Endothelial cell of umbilical vein (primary cell): ENCODE data around the gene SH3BGRL2. TPM values are rescaled to one million over a fixed set of nuclear protein-coding genes. Genes with fewer than 3 reads are reported as not detected.
"Not testable (repeated sequence)": the region's sequence is repeated elsewhere in the genome, so short reads cannot be mapped to it uniquely, and the experiment has no call there.

Experiments used
- BruUV-seq: library from RNA; stranded (reverse); fragments of 400-500 nt; replicated peaks from 2 replicates; lab custom pipeline; 2021; lab: Mats Ljungman, UMichigan
- CTCF ChIA-PET: fragments of 300-600, 350-600 bp; sonication (Branson Sonifier 250); formaldehyde crosslinking; loops from one replicate; lab custom pipeline; 2021; ENCODE audit warnings: antibody characterized with exemption, inconsistent platforms; lab: Charles Lee
- POLR2A ChIA-PET: fragments of 300-600, 350-600 bp; sonication (Branson Sonifier 250); formaldehyde crosslinking; loops from one replicate; lab custom pipeline; 2021; ENCODE audit warnings: antibody characterized with exemption, inconsistent platforms; lab: Charles Lee
- DNase-seq: peaks from one replicate; pipeline ENCODE4 v3.0.0-alpha.2; 2011; ENCODE audit warnings: low read depth, low spot score
- FAIRE-seq: peaks from 2 replicates; lab custom pipeline; 2011; peaks lifted over from hg19 to GRCh38; lab: Jason Lieb, UNC
- H2AFZ ChIP-seq: 2 replicates; pipeline ENCODE4 v1.6.0; 2012; ENCODE audit warnings: low read depth, low read length, control low read depth, inconsistent platforms
- H3K27ac ChIP-seq: 2 replicates; pipeline ENCODE4 v1.5.1; 2011; ENCODE audit warnings: low read depth, mild to moderate bottlenecking, control low read depth, low read length, moderate library complexity; ENCODE audit not compliant: insufficient read depth
- H3K27me3 ChIP-seq, 2 experiments: 2 replicates each; pipeline versions ENCODE4 v1.6.0 to v1.6.1; 2011; ENCODE audit warnings: low read length in 2 of 2, mixed read lengths in 1 of 2; ENCODE audit not compliant: control insufficient read depth in 2 of 2, insufficient read depth in 2 of 2
- H3K36me3 ChIP-seq, 2 experiments: 2 replicates in 1 of 2; 3 replicates in 1 of 2; pipeline ENCODE4 v1.5.1; 2011; ENCODE audit warnings: low read length in 2 of 2, mild to moderate bottlenecking in 1 of 2, moderate library complexity in 1 of 2; ENCODE audit not compliant: control insufficient read depth in 2 of 2, insufficient read depth in 2 of 2; ENCODE audit errors: extremely low read depth in 1 of 2
- H3K4me1 ChIP-seq: 3 replicates; pipeline ENCODE4 v1.5.1; 2011; ENCODE audit warnings: mild to moderate bottlenecking, low read length; ENCODE audit not compliant: control insufficient read depth, insufficient read depth; ENCODE audit errors: extremely low read depth
- H3K4me2 ChIP-seq: 2 replicates; pipeline ENCODE4 v1.6.1; 2011; ENCODE audit warnings: low read length, control low read depth, mixed read lengths; ENCODE audit not compliant: insufficient read depth
- H3K4me3 ChIP-seq, 3 experiments: fragments of 200-600 bp in 1 of 3; sonication (generic), shearing (Covaris generic) in 1 of 3; replicated peaks in 1 of 3; 2 replicates each; pipeline ENCODE4 v1.5.1; 2011 to 2016; ENCODE audit warnings: control low read depth in 3 of 3, low read length in 3 of 3, mild to moderate bottlenecking in 2 of 3, inconsistent platforms in 1 of 3, low read depth in 1 of 3, moderate library complexity in 1 of 3; ENCODE audit not compliant: insufficient read depth in 1 of 3
- H3K79me2 ChIP-seq: 2 replicates; pipeline ENCODE4 v1.6.0; 2012; ENCODE audit warnings: low read length, inconsistent platforms; ENCODE audit not compliant: control insufficient read depth, insufficient read depth
- H3K9ac ChIP-seq: replicated peaks from 2 replicates; pipeline ENCODE3; 2011; ENCODE audit warnings: low read length, control low read depth; ENCODE audit not compliant: insufficient read depth; ENCODE audit errors: extremely low read depth
- H3K9me1 ChIP-seq: replicated peaks from 3 replicates; pipeline ENCODE4 v1.6.0; 2011; ENCODE audit warnings: mild to moderate bottlenecking, low read length; ENCODE audit not compliant: control insufficient read depth, insufficient read depth; ENCODE audit errors: extremely low read depth
- H3K9me3 ChIP-seq: replicated peaks from 2 replicates; pipeline ENCODE4 v1.5.1; 2012; ENCODE audit warnings: low read length, inconsistent platforms; ENCODE audit not compliant: control insufficient read depth, insufficient read depth
- H4K20me1 ChIP-seq: replicated peaks from 2 replicates; pipeline ENCODE3; 2011; ENCODE audit warnings: mild to moderate bottlenecking, low read length; ENCODE audit not compliant: control insufficient read depth, insufficient read depth; ENCODE audit errors: extremely low read depth
- EZH2 ChIP-seq: IDR thresholded peaks from 2 replicates; pipeline ENCODE4 v1.6.1; 2012; ENCODE audit warnings: borderline replicate concordance, low read depth, mild to moderate bottlenecking, moderate library complexity, low read length, inconsistent platforms; ENCODE audit not compliant: severe bottlenecking
- FOS ChIP-seq: IDR thresholded peaks from 2 replicates; pipeline ENCODE4 v1.6.1; 2011; ENCODE audit warnings: mild to moderate bottlenecking, low read length, moderate library complexity, borderline replicate concordance; ENCODE audit not compliant: insufficient read depth
- JUN ChIP-seq: IDR thresholded peaks from 2 replicates; pipeline ENCODE4 v1.6.1; 2011; ENCODE audit warnings: borderline replicate concordance, low read depth; ENCODE audit not compliant: insufficient read length, insufficient read depth
- POLR2A ChIP-seq: IDR thresholded peaks from 2 replicates; pipeline ENCODE4 v1.6.1; 2012; ENCODE audit warnings: low read depth, mild to moderate bottlenecking, control low read depth, low read length
- POLR2AphosphoS5 ChIP-seq: IDR thresholded peaks from 2 replicates; pipeline ENCODE4 v1.6.1; 2012; ENCODE audit warnings: low read depth, mild to moderate bottlenecking, control low read depth, low read length, moderate library complexity; ENCODE audit not compliant: insufficient read depth
- dilution Hi-C: fragments of 300-500 bp; cut with MboI; formaldehyde crosslinking; loops from one replicate; pipeline ENCODE4 v1.15.0; 2019; ENCODE audit warnings: low sequenced_read_pairs; ENCODE audit not compliant: extremely low pct_ligation_motif_present
- intact Hi-C: fragments of 100-400 bp; cut with micrococcal nuclease; formaldehyde crosslinking; loops from one replicate; pipeline ENCODE4 v1.10.0; 2022
- polyA plus RNA-seq, 4 experiments: library from polyadenylated mRNA; depleted of rRNA in 3 of 4; stranded (reverse) in 3 of 4; unstranded in 1 of 4; fragments of >200 nt; gene quantifications; 2 replicates each; pipeline versions ENCODE4 v1.2.1 to v1.2.3, GENCODE V29; 2011 to 2012; ENCODE audit warnings: missing spikeins in 1 of 4
- total RNA-seq: library from RNA; stranded (reverse); gene quantifications from 2 replicates; pipeline ENCODE4 v1.2.3, GENCODE V29; 2021

SH3BGRL2 gene
- total and polyA plus RNA-seq, 2 donors (not counting 3 experiments of a cell fraction or from before 2014, with no cell fraction given): 3.2 to 10.7 TPM

DNA sequence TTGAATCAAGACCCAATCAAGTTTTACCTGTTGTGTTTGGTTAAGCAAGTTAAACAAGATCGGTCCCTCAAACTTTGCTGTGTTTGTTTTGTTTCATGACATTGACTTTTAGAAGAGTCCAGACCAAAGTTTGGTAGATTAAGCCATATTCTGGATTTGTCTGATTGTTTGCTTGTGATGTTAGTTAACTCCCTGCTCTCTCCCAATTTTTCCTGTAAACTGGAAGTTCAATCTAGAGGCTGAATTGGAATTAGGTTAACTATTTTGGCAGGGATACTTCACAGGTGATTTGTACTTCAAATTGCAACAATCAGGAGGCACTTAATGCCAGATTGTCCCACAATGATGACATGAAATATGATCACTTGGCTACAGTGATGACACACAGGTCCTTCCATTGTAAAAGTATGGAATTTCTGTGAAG lies 13.6 kb upstream of the SH3BGRL2 start:
- Histone ChIP-seq H3K4me3 (no peak overlapping the region), H3K4me1 (no peaks in the 10 kb centered on the region), H3K4me2 (no peak overlapping the region), H3K9me1 (no peaks in the 10 kb centered on the region), H3K9ac (no peak overlapping the region), H3K27me3 (no peaks in the 10 kb centered on the region), H2AFZ (no peak overlapping the region), H3K9me3 (no peaks in the 10 kb centered on the region), H3K27ac (no peak overlapping the region), H3K36me3 (no peaks in the 10 kb centered on the region), H3K79me2 (no peaks in the 10 kb centered on the region), H4K20me1 (no peaks in the 10 kb centered on the region)
- intact Hi-C loops (no loop called here), dilution Hi-C loops (no loop called here)
- DNase-seq: no peak
- no TSS peak for BruUV-seq
- CTCF ChIA-PET: no interaction called here
- FAIRE-seq: peak; percentile 42
- POLR2A ChIA-PET: no interaction called here
- TF ChIP-seq POLR2A (no peak), EZH2 (no peak), FOS (no peak), JUN (no peak), POLR2AphosphoS5 (no peak)

DNA sequence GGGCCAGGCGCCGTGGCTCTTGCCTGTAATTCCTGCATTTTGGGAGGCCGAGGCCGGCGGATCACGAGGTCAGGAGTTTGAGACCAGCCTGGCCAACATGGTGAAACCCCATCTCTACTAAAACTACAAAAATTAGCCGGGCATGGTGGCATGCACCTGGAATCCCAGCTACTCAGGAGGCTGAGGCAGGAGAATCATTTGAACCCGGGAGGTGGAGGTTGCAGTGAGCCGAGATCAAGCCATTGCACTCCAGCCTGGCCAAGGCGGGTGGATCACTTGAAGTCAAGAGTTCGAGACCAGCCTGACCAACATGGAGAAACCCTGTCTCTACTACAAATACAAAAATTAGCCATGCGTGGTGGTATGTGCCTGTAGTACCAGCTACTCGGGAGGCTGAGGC lies 12.7 kb upstream of the SH3BGRL2 start:
- H3K9me3 ChIP-seq, H3K36me3 ChIP-seq, intact Hi-C loops, H3K4me3 ChIP-seq, H4K20me1 ChIP-seq, H3K4me2 ChIP-seq, H2AFZ ChIP-seq, H3K9me1 ChIP-seq, FAIRE-seq, dilution Hi-C loops, H3K27ac ChIP-seq, POLR2A ChIA-PET, H3K9ac ChIP-seq, H3K27me3 ChIP-seq, DNase-seq, H3K4me1 ChIP-seq, H3K79me2 ChIP-seq, BruUV-seq: not testable (repeated sequence)
- CTCF ChIA-PET: interaction anchor here (1.4 kb wide), 1 partner anchor 48 kb away, joined by 4 read pairs; no protein-coding TSS in a partner anchor
